CMK (cell line): ENCODE data around the gene USP25.

Experiments
- DNase-seq: peaks from one replicate; pipeline ENCODE4 v3.0.0-alpha.2; 2010; ENCODE audit warnings: low read depth

USP25 gene

DNA sequence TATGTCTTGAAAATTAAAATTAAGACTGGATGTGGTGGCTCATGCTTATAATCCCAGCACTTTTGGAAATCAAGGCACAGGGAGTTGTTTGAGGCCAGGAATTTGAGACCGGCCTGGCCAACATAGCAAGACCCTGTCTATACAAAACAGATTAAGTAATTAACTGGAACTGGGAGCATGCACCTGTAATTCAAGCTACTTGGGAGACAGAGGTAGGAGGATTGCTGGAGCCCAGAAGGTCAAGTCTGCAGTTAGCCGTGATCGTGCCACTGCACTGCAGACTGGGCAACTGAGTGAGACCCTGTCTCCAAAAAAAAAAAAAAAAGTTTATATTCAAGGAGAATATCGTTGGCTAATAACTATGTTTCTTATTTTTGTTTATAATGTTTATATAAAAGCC, 139.2 kb downstream of the USP25 start:
- no peak for DNase-seq

DNA sequence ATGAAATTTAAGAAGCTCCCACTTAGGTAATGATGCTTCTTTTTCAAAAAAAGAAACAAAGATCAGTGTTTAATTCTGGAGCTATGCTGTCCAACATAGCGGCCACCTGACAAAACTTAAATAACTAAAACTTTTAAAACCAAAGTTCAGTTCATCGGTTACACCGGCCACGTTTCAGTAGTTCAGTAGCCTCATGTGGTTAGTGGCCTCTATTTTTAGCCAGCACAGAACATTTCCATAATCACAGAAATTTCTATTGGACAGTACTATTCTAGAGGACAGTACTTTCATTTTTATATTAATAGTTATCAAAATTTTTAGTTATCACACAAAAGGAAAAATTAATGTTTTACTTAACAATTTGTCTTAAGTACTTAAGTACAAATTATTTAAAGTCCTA, 141.0 kb downstream of the USP25 start:
- no peak for DNase-seq

DNA sequence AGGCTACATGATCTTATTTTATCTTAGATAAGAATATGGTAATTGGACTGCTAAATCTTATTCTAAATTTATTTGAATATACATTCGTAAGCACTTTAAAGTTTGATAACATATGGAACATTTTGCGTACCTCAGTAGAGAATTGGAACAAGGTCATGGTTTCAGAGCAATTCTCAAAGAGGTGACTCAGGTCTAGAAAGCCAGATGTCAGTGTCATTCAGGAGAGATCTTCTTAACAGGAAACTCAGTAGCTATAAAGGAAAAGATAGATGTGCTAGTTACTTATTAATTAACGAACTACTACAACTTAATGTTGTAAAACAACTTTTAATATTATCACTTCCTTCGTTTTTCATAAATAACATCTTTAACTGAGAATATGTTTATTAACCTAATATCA, 142.5 kb downstream of the USP25 start:
- DNase-seq: no peak

DNA sequence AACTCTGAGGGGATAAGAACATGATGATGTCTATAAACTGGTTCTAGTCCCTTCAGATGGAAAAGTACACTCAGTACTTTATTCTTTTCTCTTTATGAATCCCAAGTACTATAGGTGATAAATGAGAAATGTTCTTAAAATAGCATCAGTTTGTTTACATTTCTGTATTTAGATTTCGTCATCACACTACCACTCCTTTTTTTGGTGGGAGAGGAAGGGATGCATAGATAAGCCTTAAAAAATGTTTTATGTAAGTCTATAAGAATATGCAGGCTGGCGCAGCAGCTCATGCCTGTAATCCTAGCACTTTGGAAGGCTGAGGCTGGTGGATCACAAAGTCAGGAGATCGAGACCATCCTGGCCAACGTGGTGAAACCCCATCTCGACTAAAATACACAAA, 144.8 kb downstream of the USP25 start:
- no peak for DNase-seq

DNA sequence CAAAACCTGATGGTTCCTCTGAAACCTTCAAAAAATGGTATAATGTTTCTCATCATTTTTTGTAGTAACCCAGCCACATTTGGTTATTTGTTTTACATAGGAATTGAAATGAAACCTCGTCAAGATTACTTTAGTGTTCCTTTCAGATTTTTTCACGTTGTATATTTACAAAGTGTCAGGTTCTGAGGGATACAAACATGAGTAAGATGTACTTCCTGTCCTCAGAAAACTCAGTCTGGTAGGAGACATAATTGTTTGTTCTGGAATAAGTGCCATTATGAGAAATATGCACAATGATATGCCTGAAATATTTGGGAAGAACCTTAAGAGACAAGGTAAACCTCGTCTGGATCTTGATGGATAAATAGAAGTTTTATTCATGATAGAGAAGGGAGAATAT, 145.5 kb downstream of the USP25 start:
- DNase-seq: no peak

DNA sequence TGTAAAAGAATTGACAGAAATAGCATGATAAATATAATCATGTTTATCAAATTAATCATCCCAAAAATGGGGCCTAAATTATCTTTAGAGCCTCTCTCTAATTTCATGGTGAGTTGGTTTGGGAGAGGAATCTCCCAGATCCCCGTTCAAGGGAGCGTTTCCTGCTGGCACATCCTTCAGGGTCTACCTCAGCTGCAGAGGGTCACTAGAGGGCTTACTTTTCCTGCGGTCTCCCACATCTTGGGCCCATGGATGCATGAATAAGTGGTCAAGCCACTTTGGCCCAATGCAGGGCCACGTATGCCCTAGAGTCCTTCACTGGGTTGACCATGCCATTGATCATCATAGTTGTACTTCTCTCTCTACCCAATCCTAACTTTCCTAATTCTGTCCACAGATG, 164.1 kb downstream of the USP25 start:
- DNase-seq: no peak

DNA sequence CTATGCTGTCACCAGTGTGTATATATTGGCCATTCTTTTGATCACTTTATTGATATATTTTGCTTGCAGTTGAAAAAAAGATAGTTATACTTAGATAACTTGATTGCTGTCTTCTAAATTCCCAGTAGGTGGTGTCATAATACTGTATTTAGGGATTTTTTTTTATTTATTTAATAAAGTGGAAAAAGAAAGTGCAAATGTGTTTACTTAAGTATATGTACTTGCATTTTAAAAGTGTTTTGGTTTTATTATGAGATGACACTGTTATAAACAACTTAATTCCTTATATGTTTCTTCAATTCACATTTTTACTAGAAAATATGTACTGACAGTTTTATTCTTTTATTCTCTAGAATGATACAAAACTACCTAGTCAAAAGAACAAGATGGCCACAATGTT, 164.8 kb downstream of the USP25 start:
- no peak for DNase-seq

DNA sequence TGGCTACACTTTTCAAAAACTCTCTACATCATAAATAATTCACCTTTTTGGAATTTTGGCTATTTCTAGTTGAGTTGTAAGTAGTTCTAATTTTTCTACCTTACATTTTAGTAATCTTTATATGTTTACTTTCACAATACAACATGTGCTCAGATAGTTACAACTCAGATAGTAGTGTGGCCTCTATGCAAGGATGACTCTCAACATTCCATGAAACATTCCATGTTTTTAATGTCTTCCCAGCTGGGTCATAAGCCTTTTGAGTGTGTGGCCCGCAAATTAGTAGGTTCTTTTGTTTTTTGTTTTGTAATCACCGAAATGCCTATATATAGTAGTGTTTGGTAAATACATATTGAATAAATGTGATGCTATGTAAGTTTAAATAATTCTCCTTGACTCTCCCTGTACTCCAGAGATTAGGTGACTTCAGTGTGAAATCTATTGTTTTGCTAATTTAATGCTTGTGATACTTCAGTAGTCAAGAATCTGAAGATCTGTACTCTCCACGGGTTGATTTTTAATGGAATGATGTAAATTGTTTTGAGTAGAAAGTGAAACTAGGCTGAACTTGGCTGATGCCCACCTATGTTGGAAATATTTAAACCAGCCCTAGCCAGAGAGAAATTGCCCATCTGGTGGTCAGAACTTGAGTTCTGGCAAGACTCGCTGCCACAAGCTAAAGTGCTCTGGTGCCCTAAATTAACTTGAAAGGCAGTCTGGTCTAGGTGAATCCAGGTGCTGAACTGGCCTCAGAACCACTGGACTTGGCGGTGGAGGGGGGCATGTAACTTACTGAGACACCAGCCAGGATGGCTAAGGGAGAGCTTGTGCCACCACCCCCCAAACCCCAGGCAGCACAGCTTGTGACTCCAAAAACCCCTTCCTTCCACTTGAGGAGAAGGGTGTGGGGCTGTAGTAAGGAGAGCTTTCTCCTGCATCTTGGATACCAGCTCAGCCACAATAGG, 165.6 kb downstream of the USP25 start:
- DNase-seq: no peak

DNA sequence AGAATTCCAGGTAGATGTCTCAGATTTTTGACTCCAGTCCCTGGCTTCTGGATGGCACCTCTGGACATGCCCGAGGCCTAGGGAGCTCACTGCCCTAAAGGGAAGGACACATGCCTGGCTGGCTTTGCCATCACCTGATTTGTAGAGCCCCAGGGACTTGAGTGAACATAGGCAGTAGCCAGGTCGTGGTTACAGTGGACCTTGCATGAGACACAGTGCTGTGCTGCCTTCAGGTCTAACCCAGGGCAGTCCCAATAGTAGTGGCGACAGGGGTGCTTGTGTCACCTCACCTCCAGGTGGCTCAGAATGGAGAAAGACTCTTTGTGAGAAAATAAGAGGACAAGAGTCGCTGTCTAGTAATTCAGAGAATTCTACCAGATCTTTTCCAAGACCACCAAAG, 166.7 kb downstream of the USP25 start:
- DNase-seq: no peak

DNA sequence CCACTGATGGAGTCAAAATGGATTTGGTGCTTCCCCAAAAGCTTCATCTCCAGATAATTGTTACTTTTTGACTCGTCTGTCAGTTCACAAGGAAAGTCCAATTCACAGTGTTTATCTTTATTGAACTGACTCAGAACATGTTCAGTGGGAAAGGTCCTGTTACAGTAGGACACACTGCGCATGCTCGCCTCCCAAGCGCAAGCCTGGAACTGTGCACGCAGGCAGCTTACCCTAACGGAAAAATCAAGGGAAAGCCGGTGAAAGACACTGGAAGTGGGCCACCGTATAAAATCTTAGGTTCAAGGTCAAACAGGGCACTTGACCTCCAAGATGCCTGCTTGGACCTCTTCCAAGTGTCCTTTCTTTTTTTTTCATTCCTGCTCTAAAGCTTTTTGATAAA, 174.6 kb downstream of the USP25 start:
- DNase-seq: no peak

DNA sequence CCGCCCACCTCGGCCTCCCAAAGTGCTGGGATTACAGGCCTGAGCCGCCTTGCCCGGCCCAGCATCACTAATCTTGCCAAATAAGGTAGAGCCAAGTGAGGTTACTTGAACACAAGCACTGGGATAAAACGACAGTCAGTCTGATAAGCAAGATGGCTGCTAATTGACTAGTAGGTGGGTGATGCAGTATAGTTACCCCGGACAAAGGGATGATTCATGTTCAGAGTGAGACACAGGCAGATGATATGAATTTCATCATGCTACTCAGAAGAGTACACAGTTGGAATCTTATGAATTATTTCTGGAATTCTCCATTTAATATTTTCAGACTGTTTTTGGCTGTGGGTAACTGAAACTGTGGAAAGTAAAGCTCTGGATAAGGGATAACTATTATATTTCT, 178.4 kb downstream of the USP25 start:
- no peak for DNase-seq

DNA sequence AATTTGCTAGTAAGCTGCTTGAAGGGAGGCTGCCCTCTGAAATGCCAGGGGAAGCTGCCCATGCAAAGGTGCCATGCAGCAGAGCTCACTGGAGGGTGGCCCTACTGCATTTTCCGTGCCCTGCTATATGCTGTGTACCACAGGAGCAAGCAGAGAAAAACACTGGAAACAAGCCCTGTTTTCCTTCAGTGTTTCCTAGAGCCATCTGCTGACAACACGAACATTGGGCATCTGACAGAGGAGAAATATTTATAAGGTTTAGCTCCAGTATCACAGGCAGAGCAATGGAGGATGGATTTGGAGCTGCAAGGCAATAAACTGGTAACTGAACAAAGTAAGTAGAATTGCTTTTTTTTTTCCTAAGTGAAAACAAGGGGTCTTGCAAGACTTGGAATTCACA, 198.4 kb downstream of the USP25 start:
- no peak for DNase-seq

DNA sequence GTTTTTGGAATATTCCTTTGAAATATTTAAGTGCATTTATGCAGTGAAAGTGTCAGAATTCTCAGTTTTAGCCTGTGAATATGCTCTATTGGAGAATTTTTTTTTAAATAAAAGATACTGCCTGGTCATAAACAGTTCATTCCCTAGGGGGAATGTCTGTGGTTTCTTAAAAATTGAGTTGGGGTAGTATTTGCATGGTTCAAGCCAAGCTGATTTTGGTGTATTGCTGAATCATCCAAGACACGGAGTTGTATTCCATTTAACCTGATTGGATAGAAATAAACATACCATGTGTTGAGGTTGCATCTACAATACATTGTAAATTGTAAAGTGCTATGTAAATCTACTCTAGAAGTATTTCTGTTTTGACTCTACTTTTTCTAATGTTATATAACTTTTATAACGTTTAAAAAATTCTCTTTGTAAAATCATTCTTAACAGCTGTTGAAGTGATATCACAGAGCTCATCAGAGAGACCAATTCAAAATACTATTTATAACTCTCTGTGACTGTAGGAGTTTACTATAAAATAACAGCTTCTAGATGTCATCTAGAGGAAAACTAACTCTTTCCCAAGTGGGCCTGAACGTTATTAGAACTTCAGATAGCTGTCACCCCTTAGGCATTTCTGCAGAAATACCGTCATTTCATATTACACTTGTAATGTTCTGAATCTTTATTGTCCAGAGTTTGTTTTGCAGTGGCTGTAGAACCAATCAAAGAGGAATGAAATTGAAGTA, 199.1 kb downstream of the USP25 start:
- no peak for DNase-seq

DNA sequence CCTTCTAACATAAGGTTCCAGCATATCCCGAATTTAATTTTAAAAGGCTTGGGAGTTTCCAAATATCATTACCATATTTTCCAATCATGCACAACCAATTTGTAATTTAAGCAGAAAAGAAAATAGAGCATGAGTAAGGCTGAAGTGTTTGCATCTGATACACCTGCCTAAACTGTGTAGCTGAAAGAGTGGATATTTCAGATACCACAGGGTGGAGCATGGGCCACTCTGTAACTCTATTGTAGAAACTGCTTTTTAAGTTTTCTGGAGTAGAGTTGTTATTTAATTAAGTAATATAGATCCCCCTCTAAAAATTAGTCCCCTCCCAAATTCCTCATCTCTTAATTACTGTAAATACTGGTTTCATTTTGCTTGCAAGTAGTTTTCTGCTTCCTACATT, 199.8 kb downstream of the USP25 start:
- DNase-seq: no peak
